Stimulated activated naive B cell treated with anti-CD40 and anti-IgM and Interleukin-4, amounts not matched to agents 10 μg/mL and 1 μg/mL and 100 μg/mL, for 72 hours (primary cell): ENCODE results near the gene LGALS3BP.
"Not testable (repeated sequence)": the region's sequence is repeated elsewhere in the genome, so short reads cannot be mapped to it uniquely, and the experiment has no call there.

Source experiments
- ATAC-seq, 2 donors: fragments of 150-1000 bp; cut with Tn5 transposase; replicated peaks; 2 replicates each; pipeline ENCODE4 v1.10.0; 2021; ENCODE audit warnings: moderate library complexity in 1 of 2
- DNase-seq: peaks from one replicate; pipeline ENCODE4 v3.0.0; 2021
- H3K27ac Mint-ChIP-seq: one replicate; pipeline ENCODE4 v1.8.0; 2022; ENCODE audit warnings: mild to moderate bottlenecking, mixed read lengths
- H3K27me3 Mint-ChIP-seq, 2 donors: one replicate each; pipeline ENCODE4 v1.8.0; 2022; ENCODE audit warnings: mixed read lengths in 2 of 2
- H3K36me3 Mint-ChIP-seq, 2 donors: one replicate each; pipeline ENCODE4 v1.8.0; 2022; ENCODE audit warnings: mixed read lengths in 2 of 2, mild to moderate bottlenecking in 1 of 2
- H3K4me1 Mint-ChIP-seq, 2 donors: one replicate each; pipeline ENCODE4 v1.8.0; 2022; ENCODE audit warnings: mixed read lengths in 2 of 2, mild to moderate bottlenecking in 1 of 2
- H3K4me3 Mint-ChIP-seq, 2 donors: one replicate each; pipeline ENCODE4 v1.8.0; 2022; ENCODE audit warnings: mild to moderate bottlenecking in 2 of 2, mixed read lengths in 2 of 2, moderate library complexity in 1 of 2
- H3K9me3 Mint-ChIP-seq, 2 donors: one replicate each; pipeline ENCODE4 v1.8.0; 2022; ENCODE audit warnings: mixed read lengths in 2 of 2, mild to moderate bottlenecking in 1 of 2

The LGALS3BP gene, protein sequence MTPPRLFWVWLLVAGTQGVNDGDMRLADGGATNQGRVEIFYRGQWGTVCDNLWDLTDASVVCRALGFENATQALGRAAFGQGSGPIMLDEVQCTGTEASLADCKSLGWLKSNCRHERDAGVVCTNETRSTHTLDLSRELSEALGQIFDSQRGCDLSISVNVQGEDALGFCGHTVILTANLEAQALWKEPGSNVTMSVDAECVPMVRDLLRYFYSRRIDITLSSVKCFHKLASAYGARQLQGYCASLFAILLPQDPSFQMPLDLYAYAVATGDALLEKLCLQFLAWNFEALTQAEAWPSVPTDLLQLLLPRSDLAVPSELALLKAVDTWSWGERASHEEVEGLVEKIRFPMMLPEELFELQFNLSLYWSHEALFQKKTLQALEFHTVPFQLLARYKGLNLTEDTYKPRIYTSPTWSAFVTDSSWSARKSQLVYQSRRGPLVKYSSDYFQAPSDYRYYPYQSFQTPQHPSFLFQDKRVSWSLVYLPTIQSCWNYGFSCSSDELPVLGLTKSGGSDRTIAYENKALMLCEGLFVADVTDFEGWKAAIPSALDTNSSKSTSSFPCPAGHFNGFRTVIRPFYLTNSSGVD

GRCh38 chr17:78979780-78980623 lies at the start of gene LGALS3BP:
LGALS3BP (minus strand) TSS chr17:78979923; CDS start chr17:78977191, 2,732 bp downstream.
- H3K9me3 Mint-ChIP-seq: no peaks in the 10 kb centered on the region
- ATAC-seq (peak; percentile 40 to 42), DNase-seq (no peak)
- H3K27ac Mint-ChIP-seq: no peak within 1 kb of the TSS
- peaks cover 10 to 25% of the 10 kb centered on the region in 2 donors for H3K4me1 Mint-ChIP-seq
- no peaks in the 10 kb centered on the region for H3K36me3 Mint-ChIP-seq
- no peaks in the 10 kb centered on the region for H3K27me3 Mint-ChIP-seq
- no peak within 1 kb of the TSS for H3K4me3 Mint-ChIP-seq

DNA sequence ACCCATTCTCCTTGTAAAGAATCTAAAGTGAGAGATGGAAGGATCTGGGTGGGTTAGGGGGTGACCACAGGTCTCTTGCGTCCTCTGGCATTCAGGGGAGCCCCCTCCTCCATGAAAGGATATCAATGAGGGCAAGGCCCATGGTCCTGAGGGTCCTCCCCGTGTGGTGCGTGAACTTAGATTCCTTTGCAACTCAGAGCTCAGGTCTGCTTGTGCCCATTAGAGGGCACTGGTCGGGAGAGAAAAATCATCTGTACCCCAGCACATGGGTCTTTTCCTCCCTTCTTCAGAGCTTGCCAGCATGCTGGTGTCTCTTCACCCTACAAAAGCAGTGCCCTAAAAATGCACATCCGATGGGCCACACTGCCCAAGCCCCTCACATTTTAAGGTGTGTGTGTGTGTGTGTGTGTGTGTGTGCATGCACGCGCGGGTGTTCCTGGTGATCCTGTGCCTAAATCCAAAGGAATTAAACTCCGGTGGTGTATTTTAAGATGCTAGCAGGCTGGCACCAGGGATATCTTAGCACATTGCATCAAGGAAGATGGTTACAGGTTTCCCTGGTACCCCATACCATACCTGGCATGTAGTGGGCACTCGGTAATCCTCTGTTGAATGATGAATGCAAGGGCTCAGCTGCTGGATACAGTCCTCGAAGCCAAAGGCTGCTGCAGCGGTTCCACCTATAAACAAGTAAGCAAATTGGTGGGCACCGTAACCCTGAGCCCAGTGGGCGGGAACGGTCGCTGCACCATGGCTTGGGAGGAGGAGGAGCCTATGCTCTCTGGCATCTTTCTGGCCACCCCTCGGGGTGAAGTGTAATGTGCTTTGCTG lies 49.0 kb upstream of the LGALS3BP start:
- H3K9me3 Mint-ChIP-seq: no peaks in the 10 kb centered on the region
- H3K27me3 Mint-ChIP-seq: peaks cover 61 to 73% of the 10 kb centered on the region in 2 donors
- no peaks in the 10 kb centered on the region for H3K36me3 Mint-ChIP-seq
- ATAC-seq: no peak
- peak overlapping the region; percentile 31 for H3K27ac Mint-ChIP-seq
- H3K4me3 Mint-ChIP-seq: no peak overlapping the region
- DNase-seq: no peak
- H3K4me1 Mint-ChIP-seq: peaks cover 9 to 14% of the 10 kb centered on the region in 2 donors

DNA sequence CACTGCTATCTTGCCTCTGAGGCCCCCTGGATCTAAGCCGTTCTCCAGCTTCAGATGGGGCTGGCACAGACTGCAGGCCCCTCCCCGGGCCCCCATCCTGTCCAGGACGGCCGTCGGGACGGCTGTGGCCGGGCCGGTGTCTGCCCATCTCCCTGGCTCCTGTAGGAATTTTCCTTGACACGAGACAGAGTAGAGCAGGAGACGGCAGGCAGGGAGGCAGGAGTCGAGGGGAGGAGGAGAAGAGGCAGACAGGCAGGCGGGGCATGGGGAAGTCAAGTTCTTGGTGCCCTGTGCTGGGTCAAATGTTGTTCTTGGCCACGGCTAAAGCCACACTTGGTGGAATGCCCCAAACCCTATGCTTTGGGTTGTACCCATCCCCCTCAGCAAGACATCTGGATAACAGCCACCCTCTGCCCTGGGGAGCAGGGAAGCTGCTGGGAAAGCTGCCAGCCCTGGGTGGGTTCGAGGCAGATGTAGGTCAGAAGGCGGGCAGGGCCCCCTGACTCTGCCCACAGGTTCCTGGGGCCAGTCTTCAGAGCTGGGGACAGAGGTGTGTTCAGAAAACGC lies 48.3 kb upstream of the LGALS3BP start:
- no peaks in the 10 kb centered on the region for H3K9me3 Mint-ChIP-seq
- no peaks in the 10 kb centered on the region for H3K36me3 Mint-ChIP-seq
- DNase-seq (no peak), ATAC-seq (no peak)
- no peak overlapping the region for H3K4me3 Mint-ChIP-seq
- H3K4me1 Mint-ChIP-seq: peaks cover 9 to 18% of the 10 kb centered on the region in 2 donors
- peaks cover 68 to 80% of the 10 kb centered on the region in 2 donors for H3K27me3 Mint-ChIP-seq
- no peak overlapping the region for H3K27ac Mint-ChIP-seq

GRCh38 chr17:79027274-79027924 lies 47.7 kb upstream of the LGALS3BP start:
- no peak for ATAC-seq
- Mint-ChIP-seq H3K4me1 (peaks cover 9 to 18% of the 10 kb centered on the region in 2 donors), H3K36me3 (no peaks in the 10 kb centered on the region), H3K27me3 (peaks cover 70 to 83% of the 10 kb centered on the region in 2 donors), H3K9me3 (no peaks in the 10 kb centered on the region), H3K27ac (no peak overlapping the region), H3K4me3 (no peak overlapping the region)
- DNase-seq: no peak

GRCh38 chr17:79026376-79027273 lies 46.9 kb upstream of the LGALS3BP start:
- peaks cover 66 to 80% of the 10 kb centered on the region in 2 donors for H3K27me3 Mint-ChIP-seq
- DNase-seq: no peak
- no peaks in the 10 kb centered on the region for H3K36me3 Mint-ChIP-seq
- ATAC-seq: no peak
- H3K4me3 Mint-ChIP-seq: no peak overlapping the region
- H3K9me3 Mint-ChIP-seq: no peaks in the 10 kb centered on the region
- peaks cover 9 to 18% of the 10 kb centered on the region in 2 donors for H3K4me1 Mint-ChIP-seq
- no peak overlapping the region for H3K27ac Mint-ChIP-seq

GRCh38 chr17:79024901-79025737 lies 45.4 kb upstream of the LGALS3BP start:
- Mint-ChIP-seq H3K27me3 (peaks cover 56 to 82% of the 10 kb centered on the region in 2 donors), H3K36me3 (no peaks in the 10 kb centered on the region), H3K27ac (no peak overlapping the region), H3K4me1 (peaks cover 9 to 18% of the 10 kb centered on the region in 2 donors), H3K4me3 (peak overlapping the region; percentile 83 to 85), H3K9me3 (no peaks in the 10 kb centered on the region)
- DNase-seq (no peak), ATAC-seq (no peak)

DNA sequence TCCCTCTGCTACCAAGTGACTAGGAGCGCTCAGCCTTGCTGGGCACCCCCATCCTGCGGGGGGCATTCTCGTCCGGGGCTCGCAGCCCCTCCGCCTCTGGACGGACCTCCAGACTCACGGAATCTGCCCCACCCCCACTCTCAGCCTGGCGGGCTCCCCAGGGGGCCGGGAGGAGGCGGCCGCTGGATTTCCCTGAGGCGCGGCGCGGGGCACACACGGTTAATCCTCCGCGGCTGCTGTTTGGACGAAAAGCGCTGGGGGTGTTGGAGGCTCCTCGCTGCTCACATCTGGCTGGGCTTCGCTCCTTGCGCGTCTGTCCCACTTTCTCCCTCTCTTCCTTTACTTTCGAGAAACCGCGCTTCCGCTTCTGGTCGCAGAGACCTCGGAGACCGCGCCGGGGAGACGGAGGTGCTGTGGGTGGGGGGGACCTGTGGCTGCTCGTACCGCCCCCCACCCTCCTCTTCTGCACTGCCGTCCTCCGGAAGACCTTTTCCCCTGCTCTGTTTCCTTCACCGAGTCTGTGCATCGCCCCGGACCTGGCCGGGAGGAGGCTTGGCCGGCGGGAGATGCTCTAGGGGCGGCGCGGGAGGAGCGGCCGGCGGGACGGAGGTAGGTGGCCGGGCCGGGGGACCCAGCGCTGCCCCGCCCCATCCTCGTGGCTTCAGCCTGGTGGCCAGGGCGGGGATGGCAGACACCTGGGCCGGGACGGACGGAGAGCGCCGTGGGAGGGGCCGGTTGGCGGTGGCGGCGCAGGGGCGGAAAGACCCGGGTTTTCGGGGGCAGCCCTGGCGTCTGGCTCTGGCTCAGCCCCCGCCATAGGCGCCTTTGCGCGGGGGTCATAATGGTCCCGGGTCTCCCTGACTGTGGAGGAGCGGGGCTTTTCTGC lies 44.4 kb upstream of the LGALS3BP start, which contains the start of gene C1QTNF1:
Gene C1QTNF1 (plus strand): TSS at position 284 of the 886 bp plus-strand sequence. CDS start 19,800 bp downstream, outside the sequence.
- ATAC-seq (peak; percentile 82 to 85), DNase-seq (no peak)
- Mint-ChIP-seq H3K27ac (peak within 1 kb of the TSS; percentile 77), H3K4me1 (peaks cover 9 to 18% of the 10 kb centered on the region in 2 donors), H3K4me3 (peak within 1 kb of the TSS; percentile 83 to 85), H3K36me3 (no peaks in the 10 kb centered on the region), H3K9me3 (no peaks in the 10 kb centered on the region), H3K27me3 (peaks cover 48 to 85% of the 10 kb centered on the region in 2 donors)

DNA sequence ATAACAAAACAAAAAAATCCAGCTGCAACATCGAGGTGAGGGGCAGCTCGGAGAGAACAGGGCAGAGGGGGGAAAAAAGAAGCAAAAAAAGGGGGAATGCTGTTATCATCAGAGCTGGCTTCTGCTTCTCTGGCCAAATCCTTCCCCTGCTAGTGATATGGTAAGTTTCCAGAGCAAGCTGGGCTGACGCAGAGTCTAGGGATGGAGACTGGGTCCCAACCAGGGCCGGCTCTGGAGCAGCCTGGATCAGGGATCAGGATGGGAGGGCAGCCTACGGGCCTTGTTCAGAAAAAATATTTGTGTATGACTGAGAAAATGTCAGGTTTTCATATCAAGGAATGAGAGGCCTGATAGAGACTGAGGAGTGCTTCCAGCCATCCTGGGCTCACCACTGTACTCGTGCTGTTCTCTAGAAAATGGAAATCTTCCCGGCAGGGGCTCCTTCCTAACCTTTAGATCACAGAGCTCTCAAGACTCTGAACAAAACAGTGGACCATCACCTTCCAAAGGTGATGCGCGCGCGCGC lies 43.5 kb upstream of the LGALS3BP start:
- no peaks in the 10 kb centered on the region for H3K36me3 Mint-ChIP-seq
- peaks cover 47 to 91% of the 10 kb centered on the region in 2 donors for H3K27me3 Mint-ChIP-seq

DNA sequence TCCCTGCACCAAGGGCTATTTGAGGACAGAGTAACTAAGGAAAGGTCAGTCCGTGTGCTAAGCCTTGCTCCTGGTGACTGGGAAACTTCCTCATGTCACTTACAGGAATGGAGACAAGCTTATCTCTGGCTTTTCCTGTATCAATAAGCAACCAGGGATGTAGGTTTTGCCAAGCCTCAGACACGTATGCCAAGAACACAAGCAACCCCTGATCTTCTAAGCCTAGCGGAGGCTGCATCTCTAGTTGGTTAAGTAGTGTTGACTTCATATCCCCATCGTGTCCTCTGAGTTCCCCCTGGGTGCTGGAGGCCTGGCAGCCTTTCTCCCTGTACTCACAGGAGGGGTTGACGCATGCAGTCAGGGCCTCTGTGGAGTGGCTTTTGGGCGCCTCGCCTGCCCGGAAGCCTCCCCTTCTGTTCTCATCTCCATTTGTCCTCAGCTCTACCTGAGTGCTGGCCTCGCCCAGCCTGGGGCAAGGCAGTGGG lies 42.8 kb upstream of the LGALS3BP start:
- peaks cover 41 to 84% of the 10 kb centered on the region in 2 donors for H3K27me3 Mint-ChIP-seq
- no peak overlapping the region for H3K27ac Mint-ChIP-seq
- no peak overlapping the region for H3K4me3 Mint-ChIP-seq
- ATAC-seq (no peak), DNase-seq (no peak)
- H3K9me3 Mint-ChIP-seq: no peaks in the 10 kb centered on the region
- H3K4me1 Mint-ChIP-seq: peaks cover 9 to 18% of the 10 kb centered on the region in 2 donors
- no peaks in the 10 kb centered on the region for H3K36me3 Mint-ChIP-seq

More for the DNA sequence above, 43.5 kb upstream of the LGALS3BP start:
- no peaks in the 10 kb centered on the region for H3K9me3 Mint-ChIP-seq
- ATAC-seq: no peak
- H3K27ac Mint-ChIP-seq: no peak overlapping the region
- peak overlapping the region in 1 of 2 donors; percentile 83 for H3K4me3 Mint-ChIP-seq
- H3K4me1 Mint-ChIP-seq: peaks cover 9 to 18% of the 10 kb centered on the region in 2 donors
- no peak for DNase-seq

DNA sequence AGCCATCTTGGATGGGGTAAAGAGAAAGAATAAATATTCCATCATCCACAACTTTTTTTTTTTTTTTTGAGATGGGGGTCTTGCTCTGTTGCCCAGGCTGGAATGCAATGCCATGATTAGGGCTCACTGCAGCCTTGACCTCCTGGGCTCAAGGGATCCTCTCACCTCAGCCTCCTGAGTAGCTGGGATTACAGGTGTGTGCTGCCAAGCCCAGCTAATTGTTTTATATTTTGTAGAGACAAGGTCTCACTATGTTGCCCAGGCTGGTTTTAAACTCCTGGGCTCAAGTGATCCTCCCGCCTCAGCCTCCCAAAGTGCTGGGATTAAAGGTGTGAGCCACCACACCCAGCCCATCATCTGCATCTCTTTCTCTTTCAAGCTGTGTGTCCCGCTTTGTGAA lies 42.2 kb upstream of the LGALS3BP start:
- not testable (repeated sequence) for H3K36me3 Mint-ChIP-seq, ATAC-seq, H3K27ac Mint-ChIP-seq, H3K4me3 Mint-ChIP-seq, H3K9me3 Mint-ChIP-seq, DNase-seq
- H3K27me3 Mint-ChIP-seq: peaks cover 39 to 77% of the 10 kb centered on the region in 2 donors
- peaks cover 9 to 18% of the 10 kb centered on the region in 2 donors for H3K4me1 Mint-ChIP-seq
